IPS DF 6.9 (cell line): ENCODE measurements around the gene LDB2.

ENCODE experiments used
- DNase-seq: peaks from one replicate; pipeline ENCODE4 v3.0.0-alpha.2; 2013; ENCODE audit warnings: low read depth, low spot score
- H3K27ac ChIP-seq: one replicate; pipeline ENCODE4 v1.5.1; 2013; ENCODE audit warnings: low read length, control low read depth
- H3K27me3 ChIP-seq: 2 replicates; pipeline ENCODE4 v1.6.1; 2013; ENCODE audit warnings: mild to moderate bottlenecking, low read length; ENCODE audit not compliant: control insufficient read depth, insufficient read depth
- H3K36me3 ChIP-seq: 2 replicates; pipeline ENCODE4 v1.6.1; 2013; ENCODE audit warnings: low read length; ENCODE audit not compliant: control insufficient read depth, insufficient read depth
- H3K4me1 ChIP-seq: 2 replicates; pipeline ENCODE4 v1.6.1; 2013; ENCODE audit warnings: low read length; ENCODE audit not compliant: control insufficient read depth, insufficient read depth
- H3K4me3 ChIP-seq: 2 replicates; pipeline ENCODE4 v1.5.1; 2013; ENCODE audit warnings: mild to moderate bottlenecking, low read length
- H3K9me3 ChIP-seq: 2 replicates; pipeline ENCODE4 v1.6.1; 2013; ENCODE audit warnings: low read length, inconsistent platforms; ENCODE audit not compliant: control insufficient read depth, insufficient read depth
- WGBS: extraction: QIAGEN DNeasy Blood & Tissue Kit; methylation state at CpG from one replicate; pipeline ENCODE4 v1.1.7; 2013; ENCODE audit warnings: mixed read lengths, missing lambda C conversion rate; ENCODE audit not compliant: insufficient read length, insufficient coverage; 5-methylcytosine and 5-hydroxymethylcytosine counted together

The LDB2 gene

DNA sequence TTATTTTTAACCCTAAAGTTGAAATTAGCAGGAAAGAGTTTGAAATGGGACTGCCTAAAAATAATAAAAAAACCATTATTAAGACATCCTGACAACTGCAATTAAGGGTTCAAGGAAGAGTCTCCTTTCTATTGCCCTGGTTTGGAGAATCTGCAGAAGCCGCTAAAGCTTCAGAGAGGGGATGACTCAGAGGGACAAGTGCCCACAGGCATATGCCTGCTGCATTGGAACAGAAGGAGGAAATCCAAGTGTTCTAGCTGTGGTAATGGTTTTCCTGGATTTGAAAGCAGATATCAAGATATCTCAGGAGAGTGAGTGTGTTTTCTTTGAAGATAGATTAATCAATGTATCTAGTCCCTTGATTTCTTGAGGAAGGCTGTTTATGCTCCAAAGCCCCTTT, 437.1 kb downstream of the LDB2 start:
- Histone ChIP-seq H3K4me1 (no peaks in the 10 kb centered on the region), H3K9me3 (no peaks in the 10 kb centered on the region), H3K27me3 (no peaks in the 10 kb centered on the region), H3K4me3 (no peak overlapping the region), H3K27ac (no peak overlapping the region), H3K36me3 (no peaks in the 10 kb centered on the region)
- no peak for DNase-seq
- no CpG with 5 or more reads among the region's 1 CpG for WGBS

DNA sequence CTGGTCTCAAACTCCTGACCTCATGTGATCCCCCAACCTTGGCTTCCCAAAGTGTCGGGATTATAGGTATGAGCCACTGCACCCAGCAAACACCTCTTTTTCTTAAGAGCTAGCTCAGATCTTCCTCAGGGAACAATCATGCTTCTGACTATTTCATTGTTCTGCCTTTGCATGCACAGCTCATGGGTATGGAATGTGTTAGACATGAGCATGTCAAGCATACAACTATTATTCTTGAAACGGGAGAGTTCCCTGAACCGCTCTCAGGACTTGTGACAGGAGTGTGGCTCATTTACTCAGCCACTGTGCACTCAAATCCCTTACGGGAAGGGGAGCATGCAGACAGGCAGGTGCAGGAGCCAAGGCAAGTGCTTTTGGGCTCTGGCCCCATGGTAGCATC, 440.5 kb downstream of the LDB2 start:
- Histone ChIP-seq H3K9me3 (no peaks in the 10 kb centered on the region), H3K36me3 (no peaks in the 10 kb centered on the region), H3K27ac (no peak overlapping the region), H3K27me3 (no peaks in the 10 kb centered on the region), H3K4me1 (no peaks in the 10 kb centered on the region), H3K4me3 (no peak overlapping the region)
- WGBS: no CpG with 5 or more reads among the region's 4 CpGs
- DNase-seq: no peak
